Endodermal cell (in vitro differentiated cells): ENCODE data around the gene ABHD11. TPM values are rescaled to one million over a fixed set of nuclear protein-coding genes. Genes with fewer than 3 reads are reported as not detected.

Experiments
- DNase-seq: peaks from one replicate; pipeline ENCODE4 v3.0.0-alpha.2; 2017
- H3K27ac ChIP-seq: 2 replicates; pipeline ENCODE4 v1.5.1; 2013; ENCODE audit warnings: mild to moderate bottlenecking, low read depth, low read length, moderate library complexity
- H3K27me3 ChIP-seq: 2 replicates; pipeline ENCODE4 v1.6.1; 2013; ENCODE audit warnings: mild to moderate bottlenecking, low read length, moderate library complexity; ENCODE audit not compliant: insufficient read depth, control insufficient read depth, poor library complexity, severe bottlenecking
- H3K36me3 ChIP-seq: 2 replicates; pipeline ENCODE4 v1.7.0; 2013; ENCODE audit warnings: mild to moderate bottlenecking, low read length, moderate library complexity; ENCODE audit not compliant: control insufficient read depth, insufficient read depth
- H3K4me1 ChIP-seq: one replicate; pipeline ENCODE4 v1.7.0; 2013; ENCODE audit warnings: low read length; ENCODE audit not compliant: control insufficient read depth, insufficient read depth
- H3K4me3 ChIP-seq: 2 replicates; pipeline ENCODE4 v1.5.1; 2013; ENCODE audit warnings: mild to moderate bottlenecking, low read length, moderate library complexity
- H3K9ac ChIP-seq: 2 replicates; pipeline ENCODE4 v1.6.1; 2013; ENCODE audit warnings: mild to moderate bottlenecking, low read length, moderate library complexity; ENCODE audit not compliant: poor library complexity, severe bottlenecking; ENCODE audit errors: extremely low read depth
- H3K9me3 ChIP-seq: 2 replicates; pipeline ENCODE4 v1.6.1; 2013; ENCODE audit warnings: mild to moderate bottlenecking, low read length, moderate library complexity; ENCODE audit not compliant: control insufficient read depth
- H3K27ac Mint-ChIP-seq: 2 replicates; pipeline ENCODE4 v1.8.0; 2020; ENCODE audit warnings: mixed read lengths
- H3K27me3 Mint-ChIP-seq: 2 replicates; pipeline ENCODE4 v1.8.0; 2021; ENCODE audit warnings: mild to moderate bottlenecking, mixed read lengths; ENCODE audit not compliant: insufficient read depth
- H3K36me3 Mint-ChIP-seq: 2 replicates; pipeline ENCODE4 v1.8.0; 2020; ENCODE audit warnings: low read depth, mixed read lengths
- H3K4me1 Mint-ChIP-seq: 2 replicates; pipeline ENCODE4 v1.8.0; 2020; ENCODE audit warnings: mixed read lengths
- H3K4me3 Mint-ChIP-seq: 2 replicates; pipeline ENCODE4 v1.8.0; 2020; ENCODE audit warnings: mild to moderate bottlenecking, moderate library complexity, mixed read lengths
- H3K9me3 Mint-ChIP-seq: 2 replicates; pipeline ENCODE4 v1.8.0; 2020; ENCODE audit warnings: mild to moderate bottlenecking, mixed read lengths
- WGBS, 2 experiments: methylation state at CpG; one replicate each; pipeline versions ENCODE4 v1.1.5 to v1.1.7; 2013; ENCODE audit warnings: missing lambda C conversion rate in 2 of 2, mixed read lengths in 1 of 2; ENCODE audit not compliant: insufficient coverage in 1 of 2, insufficient read length in 1 of 2; 5-methylcytosine and 5-hydroxymethylcytosine counted together
- total RNA-seq, 2 donors: library from RNA; stranded (reverse); fragmentation: NEBNext Ultra II Directional in 1 of 2; extraction: Animal tissue kit (Norgen Biotek cat#: 25700) in 1 of 2; gene quantifications; 2 replicates in 1 of 2; 3 replicates in 1 of 2; pipeline ENCODE4 v1.2.1, GENCODE V29; 2021
- TF ChIP-seq, protein P1 (sequence below): fragments of 200-600 bp; sonication (generic); conservative IDR thresholded peaks from 2 replicates; pipeline ENCODE4 v1.5.0; 2021; ENCODE audit warnings: antibody characterized with exemption, mild to moderate bottlenecking

The ABHD11 gene
- total RNA-seq, 2 donors from 2014 or later = 76.9 to 109 TPM

DNA sequence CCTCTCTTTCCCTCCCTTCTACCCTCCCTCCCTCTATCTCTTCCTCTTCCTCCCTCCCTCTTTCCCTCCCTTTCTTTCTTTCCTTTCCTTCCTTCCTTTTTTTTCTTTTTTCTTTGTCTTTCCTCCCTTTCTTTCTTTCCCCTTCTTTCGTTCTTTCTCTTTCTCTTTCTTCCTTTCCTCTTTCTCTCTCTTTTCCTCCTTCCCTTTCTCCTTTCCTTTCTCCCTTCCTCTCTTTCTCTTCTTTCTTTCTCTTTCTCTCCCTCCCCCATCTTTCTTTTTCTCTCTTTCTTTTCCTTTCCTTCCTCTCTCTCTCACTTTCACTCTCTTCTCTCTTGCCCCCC is 24.0 kb upstream of the ABHD11 start:
- Mint-ChIP-seq H3K9me3 (no peaks in the 10 kb centered on the region), H3K27me3 (peaks cover 7% of the 10 kb centered on the region), H3K4me3 (no peak overlapping the region), H3K36me3 (no peaks in the 10 kb centered on the region), H3K27ac (no peak overlapping the region), H3K4me1 (peaks cover 4% of the 10 kb centered on the region)
- Histone ChIP-seq H3K27ac (no peak overlapping the region), H3K9ac (no peak overlapping the region), H3K4me3 (no peak overlapping the region), H3K4me1 (no peaks in the 10 kb centered on the region), H3K9me3 (no peaks in the 10 kb centered on the region), H3K36me3 (no peaks in the 10 kb centered on the region), H3K27me3 (no peaks in the 10 kb centered on the region)
- TF ChIP-seq, protein P1, sequence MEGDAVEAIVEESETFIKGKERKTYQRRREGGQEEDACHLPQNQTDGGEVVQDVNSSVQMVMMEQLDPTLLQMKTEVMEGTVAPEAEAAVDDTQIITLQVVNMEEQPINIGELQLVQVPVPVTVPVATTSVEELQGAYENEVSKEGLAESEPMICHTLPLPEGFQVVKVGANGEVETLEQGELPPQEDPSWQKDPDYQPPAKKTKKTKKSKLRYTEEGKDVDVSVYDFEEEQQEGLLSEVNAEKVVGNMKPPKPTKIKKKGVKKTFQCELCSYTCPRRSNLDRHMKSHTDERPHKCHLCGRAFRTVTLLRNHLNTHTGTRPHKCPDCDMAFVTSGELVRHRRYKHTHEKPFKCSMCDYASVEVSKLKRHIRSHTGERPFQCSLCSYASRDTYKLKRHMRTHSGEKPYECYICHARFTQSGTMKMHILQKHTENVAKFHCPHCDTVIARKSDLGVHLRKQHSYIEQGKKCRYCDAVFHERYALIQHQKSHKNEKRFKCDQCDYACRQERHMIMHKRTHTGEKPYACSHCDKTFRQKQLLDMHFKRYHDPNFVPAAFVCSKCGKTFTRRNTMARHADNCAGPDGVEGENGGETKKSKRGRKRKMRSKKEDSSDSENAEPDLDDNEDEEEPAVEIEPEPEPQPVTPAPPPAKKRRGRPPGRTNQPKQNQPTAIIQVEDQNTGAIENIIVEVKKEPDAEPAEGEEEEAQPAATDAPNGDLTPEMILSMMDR = no peak
- WGBS, 2 experiments = 90 to 92% methylated on average over 1 of the region's 1 CpG
- DNase-seq = no peak

DNA sequence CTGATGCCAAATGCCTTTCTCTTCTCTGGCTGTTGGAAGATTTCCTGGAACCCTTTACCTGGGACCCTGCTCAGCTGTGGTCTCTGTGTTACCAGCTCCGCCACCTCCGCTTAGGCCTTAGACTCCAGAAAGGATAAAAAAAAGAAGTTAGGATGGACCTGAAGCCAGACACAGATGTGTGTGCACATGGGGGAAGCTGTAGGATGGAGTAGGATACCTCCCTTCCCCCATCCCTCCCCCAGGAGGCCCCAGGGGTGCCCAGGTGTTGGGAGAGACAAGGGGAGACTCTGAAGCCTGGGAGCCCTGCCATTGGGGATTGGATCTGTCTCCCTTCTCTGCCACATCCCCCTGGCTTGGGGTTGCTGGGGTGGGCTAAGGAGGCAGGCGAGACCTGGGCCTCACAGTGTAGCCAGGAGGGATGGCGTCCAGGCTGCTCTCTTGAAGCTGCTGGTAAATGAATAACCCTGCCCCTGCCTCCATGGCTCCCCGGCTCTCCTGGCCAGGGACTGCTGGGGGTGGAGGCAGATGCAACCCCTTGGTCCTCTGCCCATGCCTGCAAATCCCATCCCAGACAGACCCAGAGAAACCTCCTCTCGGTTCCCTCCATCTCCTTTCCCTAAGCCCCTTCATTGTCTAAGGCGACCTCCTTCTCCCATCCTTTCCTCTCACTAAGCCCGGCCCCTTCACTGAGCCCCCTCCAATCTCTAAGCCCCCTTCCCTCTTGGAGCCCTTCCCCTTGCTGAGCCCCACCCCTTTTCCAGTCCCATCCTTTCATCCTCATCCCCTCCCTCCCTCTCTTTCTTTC is 23.5 kb upstream of the ABHD11 start:
- TF ChIP-seq, protein P1 = no peak
- no peak overlapping the region for H3K27ac Mint-ChIP-seq
- Histone ChIP-seq H3K4me3 (no peak overlapping the region), H3K9me3 (no peaks in the 10 kb centered on the region), H3K9ac (no peak overlapping the region), H3K27me3 (no peaks in the 10 kb centered on the region), H3K36me3 (no peaks in the 10 kb centered on the region), H3K4me1 (no peaks in the 10 kb centered on the region), H3K27ac (no peak overlapping the region)
- DNase-seq = peak; percentile 66
- 76% methylated on average over 8 of the region's 8 CpGs; no CpG with 5 or more reads in 1 of the 2 experiments for WGBS, 2 experiments
- H3K27me3 Mint-ChIP-seq = peaks cover 4% of the 10 kb centered on the region
- H3K36me3 Mint-ChIP-seq = no peaks in the 10 kb centered on the region
- no peak overlapping the region for H3K4me3 Mint-ChIP-seq
- H3K4me1 Mint-ChIP-seq = peaks cover 4% of the 10 kb centered on the region
- no peaks in the 10 kb centered on the region for H3K9me3 Mint-ChIP-seq

DNA sequence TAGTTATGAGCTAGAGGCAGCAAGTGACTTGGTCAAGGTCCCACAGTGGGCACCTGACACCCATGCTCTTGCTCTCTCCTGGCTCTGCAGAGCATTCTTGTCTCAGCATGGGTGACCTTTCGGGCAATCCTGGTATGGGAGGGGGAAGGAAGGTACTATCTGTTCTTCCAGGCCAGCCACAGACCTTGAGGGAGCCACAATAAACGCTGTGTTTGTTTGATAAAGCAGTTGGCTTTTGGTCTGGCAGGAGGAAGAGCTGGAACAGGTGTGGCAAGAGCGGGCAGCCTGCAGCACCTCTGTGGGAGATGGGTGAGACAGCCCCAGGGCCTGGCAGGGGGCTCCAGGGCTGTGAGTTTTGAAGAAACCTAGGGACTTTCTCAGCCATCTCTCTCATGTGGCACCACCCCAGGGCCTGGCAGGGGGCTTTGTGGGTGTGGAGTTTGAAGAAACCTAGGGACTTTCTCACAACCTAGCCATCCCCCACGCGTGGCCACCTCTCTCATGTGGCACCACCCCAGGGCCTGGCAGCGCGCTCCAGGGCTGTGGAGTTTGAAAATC is 20.1 kb upstream of the ABHD11 start:
- Mint-ChIP-seq H3K27me3 (peaks cover 2% of the 10 kb centered on the region), H3K4me3 (no peak overlapping the region), H3K4me1 (peaks cover 4% of the 10 kb centered on the region), H3K9me3 (no peaks in the 10 kb centered on the region), H3K36me3 (no peaks in the 10 kb centered on the region), H3K27ac (peak overlapping the region; percentile 66)
- H3K36me3 ChIP-seq = no peaks in the 10 kb centered on the region
- H3K27ac ChIP-seq = no peak overlapping the region
- H3K9me3 ChIP-seq = no peaks in the 10 kb centered on the region
- TF ChIP-seq, protein P1 = no peak
- no peaks in the 10 kb centered on the region for H3K27me3 ChIP-seq
- no peak overlapping the region for H3K4me3 ChIP-seq
- no peaks in the 10 kb centered on the region for H3K4me1 ChIP-seq
- no peak overlapping the region for H3K9ac ChIP-seq
- DNase-seq = no peak
- WGBS, 2 experiments = 82 to 86% methylated on average over 4 to 7 of the region's 7 CpGs
